HG03558 (cell line): ENCODE data around the gene KBTBD4.
"Not testable (repeated sequence)": the region's sequence is repeated elsewhere in the genome, so short reads cannot be mapped to it uniquely, and the experiment has no call there.

Experiments
- ATAC-seq: cut with Tn5 transposase; IDR thresholded peaks from one replicate; pipeline ENCODE4 v1.9.1; 2021; ENCODE audit warnings: moderate number of reproducible peaks; ENCODE audit not compliant: unreplicated experiment; ENCODE audit errors: extremely low read depth

The KBTBD4 gene

GRCh38 chr11:47564366-47564765 lies 14.4 kb downstream of the KBTBD4 start:
- ATAC-seq: not testable (repeated sequence)

GRCh38 chr11:47562393-47562792 lies 16.4 kb downstream of the KBTBD4 start:
- ATAC-seq: not testable (repeated sequence)

GRCh38 chr11:47560426-47560825 lies 18.3 kb downstream of the KBTBD4 start:
- ATAC-seq: no peak

GRCh38 chr11:47558695-47559094 lies 20.1 kb downstream of the KBTBD4 start:
- no peak for ATAC-seq

GRCh38 chr11:47557004-47557403 lies 21.8 kb downstream of the KBTBD4 start:
- not testable (repeated sequence) for ATAC-seq

GRCh38 chr11:47553406-47553743 lies 25.4 kb downstream of the KBTBD4 start:
- ATAC-seq: no peak

GRCh38 chr11:47552566-47553405 lies 26.0 kb downstream of the KBTBD4 start, which contains the start of gene CELF1:
Gene CELF1, minus strand, starts transcription at chr11:47553132. Its CDS starts 53,609 bp downstream, at chr11:47499523.
- peak; percentile 90 for ATAC-seq

GRCh38 chr11:47552056-47552565 lies 26.7 kb downstream of the KBTBD4 start:
- ATAC-seq: no peak

GRCh38 chr11:47551086-47551485 lies 27.7 kb downstream of the KBTBD4 start:
- ATAC-seq: no peak

GRCh38 chr11:47550288-47551047 lies 28.3 kb downstream of the KBTBD4 start:
- no peak for ATAC-seq

GRCh38 chr11:47546274-47546673 lies 32.5 kb downstream of the KBTBD4 start:
- not testable (repeated sequence) for ATAC-seq

GRCh38 chr11:47545298-47545697 lies 33.5 kb downstream of the KBTBD4 start:
- no peak for ATAC-seq

- no peak for ATAC-seq
Observed at GRCh38 chr11:47541070-47541469, 37.7 kb downstream of the KBTBD4 start.

- ATAC-seq: no peak
Observed at GRCh38 chr11:47539681-47540039, 39.1 kb downstream of the KBTBD4 start.

- no peak for ATAC-seq
Observed at GRCh38 chr11:47538741-47539565, 39.8 kb downstream of the KBTBD4 start.

- ATAC-seq: no peak
Observed at GRCh38 chr11:47536915-47537314, 41.9 kb downstream of the KBTBD4 start.

- ATAC-seq: no peak
Observed at GRCh38 chr11:47534704-47535251, 44.0 kb downstream of the KBTBD4 start.

- no peak for ATAC-seq
Observed at GRCh38 chr11:47533690-47534151, 45.0 kb downstream of the KBTBD4 start.

GRCh38 chr11:47532597-47533213 lies 46.1 kb downstream of the KBTBD4 start:
- ATAC-seq: no peak

GRCh38 chr11:47531666-47532065 lies 47.1 kb downstream of the KBTBD4 start:
- no peak for ATAC-seq
